Prostate gland (tissue), 2 donors: ENCODE results near the gene ODC1. TPM values are rescaled to one million over a fixed set of nuclear protein-coding genes. Genes with fewer than 3 reads are reported as not detected.

Experiments used
- DNase-seq: peaks from one replicate; pipeline ENCODE4 v3.0.0-alpha.2; 2019; ENCODE audit warnings: low spot score
- H3K27ac ChIP-seq, 2 donors: fragments of 200-600 bp; sonication (generic); 2 replicates each; pipeline ENCODE4 v1.5.1; 2017 to 2019
- H3K27me3 ChIP-seq: fragments of 200-600 bp; sonication (generic); replicated peaks from 2 replicates; pipeline ENCODE4 v1.5.1; 2019; ENCODE audit not compliant: insufficient read depth
- H3K36me3 ChIP-seq, 2 donors: fragments of 200-600 bp; sonication (generic); 1 replicate in 1 of 2; 2 replicates in 1 of 2; pipeline versions ENCODE4 v1.5.1 to v1.8.1; 2017 to 2019
- H3K4me1 ChIP-seq: fragments of 200-600 bp; sonication (generic); replicated peaks from 2 replicates; pipeline ENCODE4 v1.5.1; 2019
- H3K4me3 ChIP-seq, 2 donors: fragments of 200-600 bp; sonication (generic); 2 replicates each; pipeline ENCODE4 v1.5.1; 2017 to 2019
- H3K9me3 ChIP-seq: fragments of 200-600 bp; sonication (generic); 2 replicates; pipeline ENCODE4 v1.5.1; 2017
- CTCF ChIP-seq, 4 experiments: fragments of 200-600 bp in 2 of 4; fragments of 450-650 bp in 2 of 4; sonication (generic) in 2 of 4; IDR thresholded peaks; 1 replicate in 3 of 4; 2 replicates in 1 of 4; pipeline ENCODE4 v1.5.1; 2016 to 2019; ENCODE audit warnings: antibody characterized with exemption in 4 of 4, mild to moderate bottlenecking in 2 of 4, moderate library complexity in 2 of 4
- POLR2A ChIP-seq: fragments of 450-650 bp; IDR thresholded peaks from one replicate; pipeline ENCODE4 v1.6.1; 2016; ENCODE audit warnings: antibody characterized with exemption, mild to moderate bottlenecking
- POLR2AphosphoS5 ChIP-seq: sonication (generic); formaldehyde crosslinking; IDR thresholded peaks from one replicate; pipeline ENCODE4 v1.6.1; 2017; ENCODE audit warnings: antibody characterized with exemption
- WGBS: methylation state at CpG from one replicate; pipeline ENCODE4 v1.1.5; 2018; 5-methylcytosine and 5-hydroxymethylcytosine counted together
- intact Hi-C: fragments of 100-400 bp; cut with DNase I; formaldehyde crosslinking; loops from one replicate; pipeline ENCODE4 v1.14.2; 2022
- small RNA-seq, 2 donors: library from RNA; depleted of rRNA; stranded (forward); fragments of <200 nt; gene quantifications; one replicate each; pipeline ENCODE3, GENCODE V24; 2016
- total RNA-seq, 2 donors: library from RNA; depleted of rRNA; stranded (reverse); fragments of >200 nt; gene quantifications; one replicate each; pipeline ENCODE4 v1.1.0, GENCODE V29; 2016

The ODC1 gene
- total RNA-seq, 2 donors from 2014 or later = 147 to 261 TPM

GRCh38 chr2:10392951-10393639, 55.0 kb downstream of the ODC1 start:
- DNase-seq = no peak
- intact Hi-C loops = no loop called here
- TF ChIP-seq POLR2A (no peak), POLR2AphosphoS5 (no peak), CTCF (IDR thresholded peaks at IDR 0.05) (no peak)
- 88% methylated on average over 9 of the region's 9 CpGs for WGBS
- H3K27ac ChIP-seq = no peak overlapping the region
- no peaks in the 10 kb centered on the region for H3K27me3 ChIP-seq
- peaks cover 4% of the 10 kb centered on the region for H3K4me1 ChIP-seq
- no peaks in the 10 kb centered on the region for H3K36me3 ChIP-seq
- no peak overlapping the region for H3K4me3 ChIP-seq
- no peaks in the 10 kb centered on the region for H3K9me3 ChIP-seq

- H3K27me3 ChIP-seq = no peaks in the 10 kb centered on the region
- no peaks in the 10 kb centered on the region for H3K36me3 ChIP-seq
- peaks cover 4% of the 10 kb centered on the region for H3K4me1 ChIP-seq
- no peak for DNase-seq
- intact Hi-C loops = no loop called here
- TF ChIP-seq POLR2A (no peak), CTCF (IDR thresholded peaks at IDR 0.05) (no peak), POLR2AphosphoS5 (no peak)
- H3K4me3 ChIP-seq = no peak overlapping the region
- 73% methylated on average over 6 of the region's 6 CpGs for WGBS
- H3K27ac ChIP-seq = no peak overlapping the region
- H3K9me3 ChIP-seq = no peaks in the 10 kb centered on the region
These were observed 55.6 kb downstream of the ODC1 start for GRCh38 chr2:10392548-10392947.

GRCh38 chr2:10392100-10392499, 56.0 kb downstream of the ODC1 start:
- Histone ChIP-seq H3K27ac (no peak overlapping the region), H3K4me3 (no peak overlapping the region), H3K36me3 (no peaks in the 10 kb centered on the region), H3K9me3 (no peaks in the 10 kb centered on the region), H3K27me3 (no peaks in the 10 kb centered on the region), H3K4me1 (peaks cover 4% of the 10 kb centered on the region)
- intact Hi-C loops = no loop called here
- 96% methylated on average over 5 of the region's 5 CpGs for WGBS
- DNase-seq = no peak
- TF ChIP-seq POLR2A = no peak
- TF ChIP-seq CTCF (IDR thresholded peaks at IDR 0.05) = no peak
- TF ChIP-seq POLR2AphosphoS5 = no peak

- intact Hi-C loops = no loop called here
- DNase-seq = no peak
- H3K9me3 ChIP-seq = no peaks in the 10 kb centered on the region
- no peak overlapping the region for H3K27ac ChIP-seq
- H3K27me3 ChIP-seq = no peaks in the 10 kb centered on the region
- 86% methylated on average over 6 of the region's 6 CpGs for WGBS
- TF ChIP-seq POLR2A = no peak
- TF ChIP-seq CTCF (IDR thresholded peaks at IDR 0.05) = no peak
- no peak for TF ChIP-seq POLR2AphosphoS5
- H3K36me3 ChIP-seq = no peaks in the 10 kb centered on the region
- no peak overlapping the region for H3K4me3 ChIP-seq
- peaks cover 4% of the 10 kb centered on the region for H3K4me1 ChIP-seq
These were observed 57.7 kb downstream of the ODC1 start for GRCh38 chr2:10390369-10390801.

Small RNA genes lying within 50 kb of the gene (small RNA-seq; reads per million reads assigned to genes)
- 1.0 to 1.9 reads per million in 2 donors for gene SNORA80B

Other genes starting within 250 kb of the ODC1 start
- gene HPCAL1, start 145.4 kb downstream of the ODC1 start, total RNA-seq = 100 to 1,000 TPM in 1 of 2 donors, 10 to 100 TPM in 1; 22.5 to 203 TPM
- gene NOL10, start 241.6 kb upstream of the ODC1 start, total RNA-seq = 10 to 100 TPM; 22.3 to 22.6 TPM